NCI-H1694 treated with DMSO at 0.1 percent for 48 hours (cell line): ENCODE results near the gene IL10.

ENCODE experiments used
- DNase-seq: peaks from one replicate; lab custom pipeline; 2025; lab: John Stamatoyannopoulos, UW

IL10 gene

GRCh38 chr1:206772243-206772937 lies at the start of gene IL10:
Gene IL10, minus strand, starts transcription at chr1:206772494. Its CDS starts 59 bp downstream, at chr1:206772435.
- DNase-seq: no peak

GRCh38 chr1:206821493-206821892 lies 49.2 kb upstream of the IL10 start:
- DNase-seq: no peak

GRCh38 chr1:206816390-206817287 lies 44.3 kb upstream of the IL10 start:
- DNase-seq: no peak

- peak; percentile 56 for DNase-seq
Observed at GRCh38 chr1:206814716-206815341, 42.5 kb upstream of the IL10 start.

GRCh38 chr1:206812471-206812870 lies 40.2 kb upstream of the IL10 start:
- no peak for DNase-seq

GRCh38 chr1:206809504-206810084 lies 37.3 kb upstream of the IL10 start:
- DNase-seq: peak; percentile 25

- no peak for DNase-seq
Observed at GRCh38 chr1:206808615-206809014, 36.3 kb upstream of the IL10 start.

GRCh38 chr1:206805357-206805756 lies 33.1 kb upstream of the IL10 start:
- DNase-seq: no peak

- DNase-seq: no peak
Observed at GRCh38 chr1:206804156-206804737, 32.0 kb upstream of the IL10 start.

- no peak for DNase-seq
Observed at GRCh38 chr1:206803221-206803730, 31.0 kb upstream of the IL10 start.

- no peak for DNase-seq
Observed at GRCh38 chr1:206802401-206802800, 30.1 kb upstream of the IL10 start.

- DNase-seq: no peak
Observed at GRCh38 chr1:206801467-206801866, 29.2 kb upstream of the IL10 start.

- DNase-seq: no peak
Observed at GRCh38 chr1:206800891-206801290, 28.6 kb upstream of the IL10 start.

GRCh38 chr1:206800411-206800810 lies 28.1 kb upstream of the IL10 start:
- no peak for DNase-seq

GRCh38 chr1:206799311-206799710 lies 27.0 kb upstream of the IL10 start:
- no peak for DNase-seq

- DNase-seq: no peak
Observed at GRCh38 chr1:206798384-206798996, 26.2 kb upstream of the IL10 start.

GRCh38 chr1:206797534-206798383 lies 25.5 kb upstream of the IL10 start:
- no peak for DNase-seq

- DNase-seq: no peak
Observed at GRCh38 chr1:206796981-206797402, 24.7 kb upstream of the IL10 start.

- DNase-seq: no peak
Observed at GRCh38 chr1:206796116-206796515, 23.8 kb upstream of the IL10 start.

GRCh38 chr1:206794294-206794908 lies 22.1 kb upstream of the IL10 start:
- no peak for DNase-seq
